AG04450 (cell line): ENCODE measurements around the gene CNGB1. TPM values are rescaled to one million over a fixed set of nuclear protein-coding genes. Genes with fewer than 3 reads are reported as not detected.
"Not testable (repeated sequence)": the region's sequence is repeated elsewhere in the genome, so short reads cannot be mapped to it uniquely, and the experiment has no call there.

Experiments
- CTCF ChIA-PET: fragments of 300-600, 350-600 bp; formaldehyde crosslinking; extraction: SDS; loops from one replicate; lab custom pipeline; 2022; ENCODE audit warnings: antibody characterized with exemption, inconsistent platforms; lab: Charles Lee
- POLR2A ChIA-PET: fragments of 350-600 bp; formaldehyde crosslinking; extraction: SDS; loops from one replicate; lab custom pipeline; 2021; ENCODE audit warnings: antibody characterized with exemption, inconsistent platforms; lab: Yijun Ruan, JAX
- DNase-seq: peaks from one replicate; pipeline ENCODE4 v3.0.0-alpha.2; 2011; ENCODE audit warnings: low read depth, low spot score
- H3K27ac ChIP-seq: one replicate; pipeline ENCODE4 v1.5.1; 2012; ENCODE audit warnings: low read depth, low read length, control low read depth
- H3K27me3 ChIP-seq: one replicate; pipeline ENCODE4 v1.6.0; 2012; ENCODE audit warnings: low read length; ENCODE audit not compliant: control insufficient read depth, insufficient read depth
- H3K4me3 ChIP-seq: 2 replicates; pipeline ENCODE4 v1.5.1; 2011; ENCODE audit warnings: mild to moderate bottlenecking, low read depth, low read length, control low read depth
- H3K9me3 ChIP-seq: 2 replicates; pipeline ENCODE4 v1.5.1; 2012; ENCODE audit warnings: low read length; ENCODE audit not compliant: control insufficient read depth, insufficient read depth
- polyA plus RNA-seq: library from polyadenylated mRNA; depleted of rRNA; stranded (reverse); fragments of >200 nt; gene quantifications from 2 replicates; pipeline ENCODE4 v1.2.3, GENCODE V29; 2011
- TF ChIP-seq, protein P1 (sequence below): IDR thresholded peaks from 2 replicates; pipeline ENCODE4 v1.5.1; 2011; ENCODE audit warnings: low read depth, low read length, control low read depth, inconsistent platforms

The CNGB1 gene
- polyA plus RNA-seq, 1 experiment, result not detected

DNA sequence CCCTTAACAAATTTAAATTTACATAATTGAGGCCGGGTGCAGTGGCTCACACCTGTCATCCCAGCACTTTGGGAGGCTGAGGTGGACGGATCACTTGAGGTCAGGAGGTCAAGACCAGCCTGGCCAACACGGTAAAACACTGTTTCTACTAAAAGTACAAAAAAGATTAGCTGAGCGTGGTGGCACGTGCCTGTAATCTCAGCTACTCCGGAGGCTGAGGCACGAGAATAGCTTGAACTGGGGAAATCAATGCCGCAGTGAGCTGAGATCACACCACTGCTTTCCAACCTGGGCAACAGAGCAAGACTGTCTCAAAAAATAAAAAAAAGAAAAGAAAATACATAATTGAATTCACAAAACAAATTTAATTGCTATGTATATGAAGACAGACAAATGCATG is 112.3 kb downstream of the CNGB1 start:
- TF ChIP-seq, protein P1, sequence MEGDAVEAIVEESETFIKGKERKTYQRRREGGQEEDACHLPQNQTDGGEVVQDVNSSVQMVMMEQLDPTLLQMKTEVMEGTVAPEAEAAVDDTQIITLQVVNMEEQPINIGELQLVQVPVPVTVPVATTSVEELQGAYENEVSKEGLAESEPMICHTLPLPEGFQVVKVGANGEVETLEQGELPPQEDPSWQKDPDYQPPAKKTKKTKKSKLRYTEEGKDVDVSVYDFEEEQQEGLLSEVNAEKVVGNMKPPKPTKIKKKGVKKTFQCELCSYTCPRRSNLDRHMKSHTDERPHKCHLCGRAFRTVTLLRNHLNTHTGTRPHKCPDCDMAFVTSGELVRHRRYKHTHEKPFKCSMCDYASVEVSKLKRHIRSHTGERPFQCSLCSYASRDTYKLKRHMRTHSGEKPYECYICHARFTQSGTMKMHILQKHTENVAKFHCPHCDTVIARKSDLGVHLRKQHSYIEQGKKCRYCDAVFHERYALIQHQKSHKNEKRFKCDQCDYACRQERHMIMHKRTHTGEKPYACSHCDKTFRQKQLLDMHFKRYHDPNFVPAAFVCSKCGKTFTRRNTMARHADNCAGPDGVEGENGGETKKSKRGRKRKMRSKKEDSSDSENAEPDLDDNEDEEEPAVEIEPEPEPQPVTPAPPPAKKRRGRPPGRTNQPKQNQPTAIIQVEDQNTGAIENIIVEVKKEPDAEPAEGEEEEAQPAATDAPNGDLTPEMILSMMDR, result no peak
- ChIA-PET POLR2A (no interaction called here), CTCF (interaction anchor here (0.6 to 1.4 kb wide), 3 partner anchors 23 to 101 kb away, joined by 3 to 4 read pairs (median 4); no protein-coding TSS in a partner anchor)
- Histone ChIP-seq H3K27ac (no peak overlapping the region), H3K4me3 (no peak overlapping the region), H3K27me3 (no peaks in the 10 kb centered on the region), H3K9me3 (peaks cover 7% of the 10 kb centered on the region; the same call in 1 of the 2 replicates)
- no peak for DNase-seq

- DNase-seq, H3K9me3 ChIP-seq, H3K27ac ChIP-seq, H3K27me3 ChIP-seq, POLR2A ChIA-PET, H3K4me3 ChIP-seq: not testable (repeated sequence)
- CTCF ChIA-PET, result interaction anchor here (0.6 to 1.4 kb wide), 3 partner anchors 24 to 285 kb away, joined by 3 to 4 read pairs (median 4); no protein-coding TSS in a partner anchor
Observed at GRCh38 chr16:57857991-57858390, 112.9 kb downstream of the CNGB1 start.

DNA sequence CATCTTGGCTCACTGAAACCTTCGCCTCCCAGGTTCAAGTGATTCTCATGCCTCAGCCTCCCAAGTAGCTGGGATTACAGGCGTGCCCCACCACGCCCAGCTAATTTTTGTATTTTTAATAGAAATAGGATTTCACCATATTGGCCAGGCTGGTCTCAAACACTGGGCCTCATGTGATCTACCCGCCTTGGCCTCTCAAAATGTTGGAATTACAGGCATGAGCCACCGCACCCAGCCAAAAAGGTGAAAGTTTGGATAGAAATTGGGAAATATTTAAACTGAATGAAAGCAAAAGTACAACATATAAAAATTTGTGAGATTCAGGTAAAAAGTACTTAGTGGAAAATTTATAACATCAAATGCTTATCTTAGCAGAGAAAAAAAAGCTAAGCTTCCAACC is 115.7 kb downstream of the CNGB1 start:
- no peak for DNase-seq
- Histone ChIP-seq H3K4me3 (no peak overlapping the region), H3K27ac (no peak overlapping the region), H3K27me3 (no peaks in the 10 kb centered on the region), H3K9me3 (peaks cover 7% of the 10 kb centered on the region; the same call in 1 of the 2 replicates)
- ChIA-PET CTCF (interaction anchor here (0.7 to 2.6 kb wide), 3 partner anchors 8 to 347 kb away, joined by 3 to 7 read pairs (median 6); no protein-coding TSS in a partner anchor), POLR2A (interaction anchor here (0.7 kb wide), 1 partner anchor 75 kb away, joined by 4 read pairs; no protein-coding TSS in a partner anchor)
- TF ChIP-seq, protein P1, result no peak

DNA sequence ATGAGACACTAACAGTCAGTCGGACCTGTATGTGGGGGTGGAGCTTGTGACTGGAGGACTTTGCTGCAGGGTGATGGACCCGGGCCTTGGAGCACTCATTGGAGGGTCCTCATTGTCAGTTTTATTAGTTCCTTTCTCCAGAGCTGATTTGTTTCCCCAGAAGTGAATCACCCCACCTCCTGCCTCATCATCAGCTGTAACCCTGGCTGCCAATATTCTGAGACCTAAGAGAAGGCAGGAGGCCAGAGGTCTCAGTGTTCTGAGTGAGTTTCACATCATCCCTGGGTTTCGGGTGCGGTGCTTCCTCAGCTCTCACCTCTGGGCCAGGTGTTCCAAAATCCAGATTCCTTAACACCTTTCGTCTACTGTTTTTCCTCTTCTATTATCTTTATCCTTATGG is 118.7 kb downstream of the CNGB1 start:
- TF ChIP-seq, protein P1, result no peak
- peaks cover 2% of the 10 kb centered on the region for H3K27me3 ChIP-seq
- DNase-seq, result no peak
- H3K27ac ChIP-seq, result no peak overlapping the region
- H3K9me3 ChIP-seq, result peaks cover 2% of the 10 kb centered on the region; the same call in 1 of the 2 replicates
- POLR2A ChIA-PET, result interaction anchor here (0.5 kb wide), 1 partner anchor 202 kb away, joined by 3 read pairs; no protein-coding TSS in a partner anchor
- CTCF ChIA-PET, result interaction anchor here (0.6 kb wide), 1 partner anchor 12 kb away, joined by 3 read pairs; no protein-coding TSS in a partner anchor
- H3K4me3 ChIP-seq, result no peak overlapping the region

- POLR2A ChIA-PET, result no interaction called here
Observed at GRCh38 chr16:57848181-57848580, 122.7 kb downstream of the CNGB1 start.

GRCh38 chr16:57846931-57847330 is 124.0 kb downstream of the CNGB1 start:
- POLR2A ChIA-PET, H3K4me3 ChIP-seq, H3K9me3 ChIP-seq, CTCF ChIA-PET, DNase-seq, H3K27ac ChIP-seq: not testable (repeated sequence)
- peaks cover 15% of the 10 kb centered on the region for H3K27me3 ChIP-seq

More at GRCh38 chr16:57848181-57848580, 122.7 kb downstream of the CNGB1 start:
- peaks cover 15% of the 10 kb centered on the region for H3K27me3 ChIP-seq
- H3K4me3 ChIP-seq, result no peak overlapping the region
- TF ChIP-seq, protein P1, result no peak
- DNase-seq, result no peak
- CTCF ChIA-PET, result interaction anchor here (1.9 kb wide), 1 partner anchor 16 kb away, joined by 9 read pairs; no protein-coding TSS in a partner anchor
- H3K9me3 ChIP-seq, result no peaks in the 10 kb centered on the region
- no peak overlapping the region for H3K27ac ChIP-seq
